Endothelial cell of hepatic sinusoid (primary cell): Measurements from ENCODE around the gene F7.
"Not testable (repeated sequence)": the region's sequence is repeated elsewhere in the genome, so short reads cannot be mapped to it uniquely, and the experiment has no call there.

Experiments
- in situ Hi-C: cut with HindIII; loops from 2 replicates; pipeline ENCODE4 v1.10.0; 2017; ENCODE audit warnings: low sequenced_read_pairs

The F7 gene

DNA sequence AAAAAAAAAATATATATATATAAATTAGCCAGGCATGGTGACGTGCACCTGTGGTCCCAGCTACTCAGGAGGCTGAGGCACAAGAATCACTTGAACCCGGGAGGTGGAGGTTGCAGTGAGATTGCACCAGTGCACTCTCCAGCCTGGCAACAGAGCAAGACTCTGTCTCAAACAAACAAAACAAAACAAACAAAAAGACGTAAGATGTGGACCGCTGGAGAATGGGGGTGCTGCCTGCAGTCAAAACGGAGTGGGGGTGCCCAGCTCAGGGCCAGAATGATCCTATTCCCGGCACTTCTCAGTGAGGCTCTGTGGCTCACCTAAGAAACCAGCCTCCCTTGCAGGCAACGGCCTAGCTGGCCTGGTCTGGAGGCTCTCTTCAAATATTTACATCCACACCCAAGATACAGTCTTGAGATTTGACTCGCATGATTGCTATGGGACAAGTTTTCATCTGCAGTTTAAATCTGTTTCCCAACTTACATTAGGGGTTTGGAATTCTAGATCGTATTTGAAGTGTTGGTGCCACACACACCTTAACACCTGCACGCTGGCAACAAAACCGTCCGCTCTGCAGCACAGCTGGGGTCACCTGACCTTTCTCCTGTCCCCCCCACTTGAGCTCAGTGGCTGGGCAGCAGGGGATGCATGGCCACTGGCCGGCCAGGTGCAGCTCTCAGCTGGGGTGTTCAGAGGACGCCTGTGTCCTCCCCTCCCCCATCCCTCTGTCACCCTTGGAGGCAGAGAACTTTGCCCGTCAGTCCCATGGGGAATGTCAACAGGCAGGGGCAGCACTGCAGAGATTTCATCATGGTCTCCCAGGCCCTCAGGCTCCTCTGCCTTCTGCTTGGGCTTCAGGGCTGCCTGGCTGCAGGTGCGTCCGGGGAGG is at the start of gene F7:
TSS of gene F7 (plus strand) at position 760 of the 889 bp plus-strand sequence. CDS start at position 811, 51 bp downstream.
- in situ Hi-C loops = no loop called here

- in situ Hi-C loops = no loop called here
Measured at GRCh38 chr13:113057084-113057483, 48.5 kb upstream of the F7 start.

DNA sequence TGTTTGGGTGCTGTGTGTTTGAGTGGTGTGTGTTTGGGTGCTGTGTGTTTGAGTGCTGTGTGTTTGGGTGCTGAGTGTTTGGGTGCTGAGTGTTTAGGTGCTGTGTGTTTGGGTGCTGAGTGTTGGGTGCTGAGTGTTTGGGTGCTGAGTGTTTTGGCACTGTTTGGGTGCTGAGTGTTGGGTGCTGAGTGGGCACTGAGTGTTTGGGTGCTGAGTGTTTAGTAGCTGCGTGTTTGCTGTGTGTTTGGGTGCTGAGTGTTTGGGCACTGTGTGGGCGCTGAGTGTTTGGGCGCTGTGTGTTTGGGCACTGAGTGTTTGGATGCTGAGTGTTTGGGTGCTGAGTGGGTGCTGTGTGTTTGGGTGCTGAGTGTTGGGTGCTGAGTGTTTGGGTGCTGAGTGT is 48.0 kb upstream of the F7 start:
- in situ Hi-C loops = not testable (repeated sequence)

- in situ Hi-C loops = no loop called here
Measured at GRCh38 chr13:113058129-113058987, 47.2 kb upstream of the F7 start.

DNA sequence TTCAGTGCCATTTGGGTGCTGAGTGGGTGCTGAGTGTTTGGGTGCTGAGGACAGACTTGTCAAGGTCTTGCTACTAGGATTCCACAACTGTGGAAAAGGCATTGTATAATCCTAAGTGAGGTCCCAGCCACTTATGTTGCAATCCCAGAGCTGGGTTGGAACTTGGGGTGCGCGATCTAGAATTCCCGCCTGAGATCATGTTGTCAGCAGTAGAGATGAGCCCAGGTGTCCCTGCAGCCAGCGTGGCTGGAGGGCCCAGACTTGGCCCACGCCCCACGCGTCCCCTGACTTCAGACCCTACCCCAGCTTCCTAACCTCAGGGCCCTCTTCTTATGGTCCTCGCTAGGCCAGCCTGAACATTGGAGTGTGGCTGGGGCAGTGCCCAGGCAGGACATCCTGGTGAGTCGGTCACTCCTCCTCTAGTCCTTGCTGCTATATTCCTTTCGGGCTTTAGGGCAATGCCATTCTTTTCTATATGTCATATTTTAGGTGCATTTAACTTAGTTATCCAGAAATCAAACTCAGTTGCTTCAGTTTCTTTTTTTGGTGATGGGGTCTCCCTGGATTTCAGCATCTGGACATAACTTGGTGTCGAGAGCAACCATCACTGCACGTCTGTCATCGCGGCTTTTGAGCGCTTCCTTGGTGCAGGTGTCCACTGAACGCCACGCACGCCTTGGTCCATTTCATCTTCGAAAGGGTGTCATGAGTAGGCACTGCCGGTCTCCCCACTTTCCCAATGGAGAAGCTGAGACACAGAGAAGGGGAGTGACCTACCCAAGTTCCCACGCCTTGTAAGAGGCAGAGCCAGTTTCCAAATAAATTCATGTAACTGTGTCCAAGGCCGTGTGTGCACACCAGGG is 46.4 kb upstream of the F7 start:
- in situ Hi-C loops = no loop called here

- in situ Hi-C loops = no loop called here
Measured at GRCh38 chr13:113059891-113060290, 45.7 kb upstream of the F7 start.

DNA sequence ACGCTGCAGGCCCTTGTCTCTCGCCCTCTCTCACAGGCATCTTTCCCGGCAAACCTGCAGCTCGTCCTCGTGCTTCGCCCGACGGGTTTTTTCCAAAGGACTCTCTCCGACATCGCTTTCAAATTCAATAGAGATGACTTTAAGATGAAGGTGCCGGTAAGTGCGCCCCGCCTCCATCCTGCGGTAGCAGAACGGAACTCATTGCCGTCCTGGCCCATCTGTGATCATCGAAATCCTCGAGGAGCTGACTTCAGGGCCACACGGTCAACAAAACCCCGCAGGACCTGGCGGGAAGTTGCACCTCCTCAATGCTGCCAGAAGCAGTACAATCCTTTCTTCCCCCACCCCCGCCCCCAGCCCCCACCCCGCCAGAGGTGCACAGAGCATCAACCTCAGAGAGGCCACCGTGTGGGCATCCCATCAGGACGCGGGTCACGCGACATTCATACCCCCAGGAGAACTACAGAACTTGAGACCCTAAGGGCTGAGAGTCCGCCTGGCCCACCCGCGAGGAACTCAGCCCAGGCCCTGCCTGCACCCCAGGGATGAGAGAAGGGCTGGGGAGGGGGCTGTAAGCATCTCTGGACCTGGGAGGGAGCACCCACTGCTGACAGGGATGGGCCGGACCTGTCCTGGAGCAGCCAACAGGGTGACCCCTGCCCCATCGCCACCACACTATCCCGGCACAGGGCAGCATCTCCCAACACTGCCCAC is 44.9 kb upstream of the F7 start:
- in situ Hi-C loops = no loop called here

GRCh38 chr13:113061271-113061625 is 44.3 kb upstream of the F7 start:
- in situ Hi-C loops = no loop called here

DNA sequence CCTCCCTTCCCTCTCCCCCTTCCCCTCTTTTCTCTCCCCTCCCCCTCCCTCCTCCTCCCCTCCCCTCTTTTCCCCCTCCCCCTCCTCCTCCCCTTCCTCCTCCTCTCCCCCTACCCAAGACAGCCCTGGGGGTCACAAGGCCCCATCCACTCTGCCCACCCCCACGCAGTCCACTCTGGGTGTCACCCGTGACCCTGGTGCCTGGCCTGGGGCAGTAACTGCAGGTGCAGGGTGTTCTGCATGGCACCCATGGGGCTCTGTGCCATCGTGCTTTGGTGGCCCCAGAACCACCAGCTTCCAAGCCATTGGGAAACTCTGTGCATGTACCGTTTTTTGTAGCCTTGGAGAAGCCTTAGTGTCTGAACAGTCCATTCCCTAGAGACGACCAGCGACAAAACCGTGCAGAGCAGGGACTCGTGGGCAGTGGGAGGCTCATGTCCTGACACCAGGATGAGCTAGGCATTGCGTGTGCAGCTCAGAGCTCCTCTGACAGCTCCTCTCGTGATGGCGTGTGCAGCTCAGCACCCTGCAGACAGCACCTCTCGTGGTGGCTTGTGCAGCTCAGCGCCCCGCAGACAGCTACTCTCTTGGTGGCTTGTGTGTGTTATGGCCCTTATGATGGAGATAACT is 43.7 kb upstream of the F7 start:
- in situ Hi-C loops = no loop called here

DNA sequence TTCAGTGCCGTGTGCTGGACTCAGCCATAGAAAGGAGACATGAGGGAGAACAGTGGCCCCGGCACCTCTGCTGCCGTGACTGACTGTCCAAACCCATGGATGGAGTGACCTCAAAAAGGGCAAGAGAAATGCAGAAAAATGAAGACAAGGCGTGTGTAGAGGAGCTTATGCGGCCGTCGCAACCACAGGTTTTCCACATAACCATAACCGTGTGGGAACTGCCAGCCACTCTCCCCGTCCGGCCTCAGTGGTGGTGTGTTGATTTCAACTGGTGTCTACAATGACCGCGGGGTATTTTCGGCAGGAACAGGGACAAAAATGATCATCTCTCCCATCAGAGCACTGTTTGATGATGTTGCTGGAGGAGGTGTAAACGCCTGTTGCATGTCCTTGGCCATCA is 42.9 kb upstream of the F7 start:
- in situ Hi-C loops = no loop called here

DNA sequence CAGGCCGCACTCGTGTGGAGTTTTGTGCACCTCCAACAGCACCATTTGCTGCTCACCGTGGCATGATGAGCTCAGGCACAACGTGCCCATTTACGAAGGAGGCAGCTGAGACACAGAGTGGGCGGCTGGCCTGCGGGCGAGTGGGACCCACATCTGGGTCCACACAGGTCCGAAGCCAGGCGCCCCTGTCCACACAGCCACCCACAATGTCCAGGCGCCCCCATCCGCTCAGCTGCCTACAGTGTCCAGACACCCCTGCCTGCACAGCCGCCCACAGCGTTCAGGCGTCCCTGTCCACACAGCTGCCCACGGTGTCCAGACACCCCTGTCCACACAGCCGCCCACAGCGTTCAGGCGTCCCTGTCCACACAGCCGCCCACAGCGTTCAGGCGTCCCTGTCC is 42.5 kb upstream of the F7 start:
- in situ Hi-C loops = no loop called here

DNA sequence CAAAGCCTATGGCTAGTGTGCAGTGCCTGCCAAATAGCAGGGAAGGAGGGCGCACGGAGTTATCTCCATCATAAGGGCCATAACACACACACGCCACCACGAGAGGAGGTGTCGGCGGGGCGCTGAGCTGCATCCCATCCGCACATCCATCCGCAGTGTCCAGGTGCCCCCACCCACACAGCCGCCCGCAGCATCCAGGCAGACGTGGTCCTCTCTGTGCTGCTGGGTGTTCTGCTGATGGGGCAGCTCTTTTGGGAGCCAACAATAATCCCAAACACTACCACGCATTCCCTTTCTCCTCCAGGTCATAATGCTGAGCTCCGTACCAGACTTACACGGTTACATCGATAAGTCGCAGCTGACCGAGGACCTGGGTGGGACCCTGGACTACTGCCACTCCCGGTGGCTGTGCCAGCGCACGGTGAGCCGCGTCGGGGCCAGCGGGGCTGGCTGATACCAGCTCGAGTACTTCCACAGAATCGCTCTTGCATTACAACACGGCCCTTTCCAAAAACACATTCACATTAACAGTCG is 41.5 kb upstream of the F7 start:
- in situ Hi-C loops = no loop called here

- in situ Hi-C loops = no loop called here
Measured at GRCh38 chr13:113064534-113065405, 40.8 kb upstream of the F7 start.

DNA sequence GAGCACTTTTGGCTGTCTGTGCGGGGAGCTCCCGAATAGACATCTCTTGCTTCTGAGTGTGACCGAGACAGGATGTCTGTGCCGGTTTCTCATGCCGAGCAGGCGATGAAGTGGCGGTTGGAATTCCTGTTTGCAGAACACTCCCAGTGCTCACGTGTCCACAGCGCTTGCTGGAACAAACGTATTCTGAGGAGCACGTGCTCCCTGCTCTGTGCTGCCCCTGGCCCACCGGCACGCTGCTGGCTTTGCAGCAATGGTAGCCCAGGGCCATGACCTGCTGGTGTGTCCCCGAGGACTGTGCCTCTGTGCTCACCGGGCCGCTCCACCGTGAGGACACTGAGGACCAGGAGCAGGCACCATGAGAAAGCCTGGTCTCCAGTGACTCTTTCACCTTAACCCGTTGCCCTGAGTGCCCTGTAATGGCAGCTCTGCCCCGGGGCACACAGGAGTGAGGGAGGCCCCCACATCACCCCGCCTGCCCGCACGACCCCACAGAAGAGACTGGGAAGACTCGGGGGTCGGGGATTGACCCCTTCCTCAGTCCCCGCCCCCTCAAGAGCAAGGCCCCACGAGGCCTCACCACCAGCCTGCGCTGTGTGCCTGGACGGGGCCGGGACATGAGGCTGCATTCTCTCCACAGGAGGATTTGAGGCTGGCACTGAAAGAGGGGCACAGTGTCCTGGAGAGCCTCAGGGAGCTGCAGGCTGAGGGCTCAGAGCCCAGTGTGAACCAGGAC is 40.0 kb upstream of the F7 start:
- in situ Hi-C loops = no loop called here

- in situ Hi-C loops = no loop called here
Measured at GRCh38 chr13:113066142-113066455, 39.5 kb upstream of the F7 start.

DNA sequence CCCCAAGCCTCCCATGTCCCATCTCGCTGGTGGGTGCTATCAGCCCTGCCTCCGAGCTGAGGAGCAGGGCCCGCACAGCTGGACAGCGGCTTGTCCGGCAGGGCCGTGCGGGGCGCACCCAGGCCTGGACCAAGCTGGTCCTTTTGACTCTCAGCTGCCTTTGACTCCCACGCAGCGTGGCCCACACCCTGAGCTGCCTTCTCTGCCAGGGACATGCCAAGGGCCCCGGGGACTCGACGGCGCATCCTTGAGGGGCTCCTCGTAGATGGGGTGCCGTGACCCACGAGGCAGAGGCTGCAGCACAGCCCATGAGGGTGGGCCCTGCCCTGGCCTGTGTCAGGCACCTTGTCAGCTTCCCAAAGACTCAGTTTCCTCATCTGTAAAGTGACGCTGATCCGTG is 38.8 kb upstream of the F7 start:
- in situ Hi-C loops = no loop called here

GRCh38 chr13:113069861-113070805 is 35.5 kb upstream of the F7 start:
- in situ Hi-C loops = loop anchor here (10.0 kb wide), 1 partner anchor 65 kb away; no protein-coding TSS in a partner anchor
